Glutamatergic neuron (in vitro differentiated cells): Measurements from ENCODE around the gene NRG3. TPM values are rescaled to one million over a fixed set of nuclear protein-coding genes. Genes with fewer than 3 reads are reported as not detected.
A peak's percentile ranks its signal among the peaks of the same experiment; 100 is the strongest.

Experiments
- DNase-seq: peaks from one replicate; pipeline ENCODE4 v3.0.0; 2022
- H3K27ac Mint-ChIP-seq: one replicate; pipeline ENCODE4 v1.8.0; 2020; ENCODE audit warnings: mild to moderate bottlenecking, mixed read lengths, inconsistent platforms; ENCODE audit not compliant: unreplicated experiment
- H3K27me3 Mint-ChIP-seq: one replicate; pipeline ENCODE4 v1.8.0; 2020; ENCODE audit warnings: mild to moderate bottlenecking, moderate library complexity, mixed read lengths, inconsistent platforms; ENCODE audit not compliant: unreplicated experiment
- H3K36me3 Mint-ChIP-seq: one replicate; pipeline ENCODE4 v1.8.0; 2020; ENCODE audit warnings: mild to moderate bottlenecking, mixed read lengths, inconsistent platforms; ENCODE audit not compliant: unreplicated experiment
- H3K4me1 Mint-ChIP-seq: one replicate; pipeline ENCODE4 v1.8.0; 2020; ENCODE audit warnings: mild to moderate bottlenecking, low read depth, mixed read lengths, inconsistent platforms; ENCODE audit not compliant: unreplicated experiment
- H3K4me3 Mint-ChIP-seq: one replicate; pipeline ENCODE4 v1.8.0; 2020; ENCODE audit warnings: mild to moderate bottlenecking, mixed read lengths, inconsistent platforms; ENCODE audit not compliant: unreplicated experiment
- H3K9me3 Mint-ChIP-seq: one replicate; pipeline ENCODE4 v1.8.0; 2020; ENCODE audit warnings: mild to moderate bottlenecking, moderate library complexity, mixed read lengths, inconsistent platforms; ENCODE audit not compliant: unreplicated experiment
- total RNA-seq: library from RNA; stranded (reverse); fragmentation: NEBNext Ultra II Directional; extraction: Animal tissue kit (Norgen Biotek cat#: 25700); gene quantifications from one replicate; pipeline ENCODE4 v1.2.1, GENCODE V29; 2021; ENCODE audit not compliant: unreplicated experiment
- TF ChIP-seq, protein P1 (sequence below): fragments of 200-600 bp; sonication (generic); IDR thresholded peaks from one replicate; pipeline ENCODE4 v1.5.0; 2021; ENCODE audit not compliant: partially characterized antibody, unreplicated experiment

NRG3 gene
- total RNA-seq, 1 donor from 2014 or later: 3.2 TPM

- no peak overlapping the region for H3K27ac Mint-ChIP-seq
- peaks cover 5% of the 10 kb centered on the region for H3K9me3 Mint-ChIP-seq
- H3K36me3 Mint-ChIP-seq: peaks cover 5% of the 10 kb centered on the region
- H3K27me3 Mint-ChIP-seq: peaks cover 22% of the 10 kb centered on the region
- TF ChIP-seq, protein P1, sequence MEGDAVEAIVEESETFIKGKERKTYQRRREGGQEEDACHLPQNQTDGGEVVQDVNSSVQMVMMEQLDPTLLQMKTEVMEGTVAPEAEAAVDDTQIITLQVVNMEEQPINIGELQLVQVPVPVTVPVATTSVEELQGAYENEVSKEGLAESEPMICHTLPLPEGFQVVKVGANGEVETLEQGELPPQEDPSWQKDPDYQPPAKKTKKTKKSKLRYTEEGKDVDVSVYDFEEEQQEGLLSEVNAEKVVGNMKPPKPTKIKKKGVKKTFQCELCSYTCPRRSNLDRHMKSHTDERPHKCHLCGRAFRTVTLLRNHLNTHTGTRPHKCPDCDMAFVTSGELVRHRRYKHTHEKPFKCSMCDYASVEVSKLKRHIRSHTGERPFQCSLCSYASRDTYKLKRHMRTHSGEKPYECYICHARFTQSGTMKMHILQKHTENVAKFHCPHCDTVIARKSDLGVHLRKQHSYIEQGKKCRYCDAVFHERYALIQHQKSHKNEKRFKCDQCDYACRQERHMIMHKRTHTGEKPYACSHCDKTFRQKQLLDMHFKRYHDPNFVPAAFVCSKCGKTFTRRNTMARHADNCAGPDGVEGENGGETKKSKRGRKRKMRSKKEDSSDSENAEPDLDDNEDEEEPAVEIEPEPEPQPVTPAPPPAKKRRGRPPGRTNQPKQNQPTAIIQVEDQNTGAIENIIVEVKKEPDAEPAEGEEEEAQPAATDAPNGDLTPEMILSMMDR: no peak
- no peak for DNase-seq
- H3K4me1 Mint-ChIP-seq: peaks cover 8% of the 10 kb centered on the region
- H3K4me3 Mint-ChIP-seq: peak overlapping the region; percentile 91
These were observed 2.6 kb downstream of the NRG3 start for GRCh38 chr10:81877596-81877995.

- H3K36me3 Mint-ChIP-seq: no peaks in the 10 kb centered on the region
- TF ChIP-seq, protein P1: no peak
- H3K27ac Mint-ChIP-seq: no peak overlapping the region
- H3K4me1 Mint-ChIP-seq: peaks cover 3% of the 10 kb centered on the region
- H3K27me3 Mint-ChIP-seq: peaks cover 8% of the 10 kb centered on the region
- H3K4me3 Mint-ChIP-seq: no peak overlapping the region
- no peak for DNase-seq
- H3K9me3 Mint-ChIP-seq: no peaks in the 10 kb centered on the region
These were observed 7.0 kb downstream of the NRG3 start for GRCh38 chr10:81882011-81882410.

DNA sequence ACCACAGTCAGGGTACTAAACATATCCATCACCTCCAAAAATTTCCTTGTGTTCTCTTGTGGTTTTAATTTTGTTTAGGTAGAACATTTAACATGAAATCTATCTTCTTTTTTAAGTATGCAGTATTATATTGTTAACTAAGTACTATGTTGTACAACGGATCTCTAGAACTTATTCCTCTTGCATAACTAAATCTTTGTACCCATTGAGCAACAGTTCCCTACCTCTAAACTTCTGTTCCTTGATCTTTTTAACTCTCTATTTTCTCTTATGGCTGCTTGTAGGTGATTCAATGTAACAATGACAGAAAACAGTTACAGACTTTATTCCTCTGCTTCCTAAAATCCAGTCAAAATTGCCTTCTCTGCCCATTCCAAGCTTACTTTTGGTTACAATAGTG, 9.9 kb downstream of the NRG3 start:
- TF ChIP-seq, protein P1: no peak
- peaks cover 5% of the 10 kb centered on the region for H3K27me3 Mint-ChIP-seq
- no peaks in the 10 kb centered on the region for H3K4me1 Mint-ChIP-seq
- no peak overlapping the region for H3K4me3 Mint-ChIP-seq
- H3K9me3 Mint-ChIP-seq: no peaks in the 10 kb centered on the region
- no peaks in the 10 kb centered on the region for H3K36me3 Mint-ChIP-seq
- DNase-seq: no peak
- H3K27ac Mint-ChIP-seq: no peak overlapping the region

GRCh38 chr10:81885491-81885890, 10.5 kb downstream of the NRG3 start:
- TF ChIP-seq, protein P1: no peak

GRCh38 chr10:81886939-81887338, 11.9 kb downstream of the NRG3 start:
- TF ChIP-seq, protein P1: no peak
- Mint-ChIP-seq H3K9me3 (no peaks in the 10 kb centered on the region), H3K36me3 (no peaks in the 10 kb centered on the region), H3K4me1 (no peaks in the 10 kb centered on the region), H3K27me3 (no peaks in the 10 kb centered on the region), H3K27ac (no peak overlapping the region), H3K4me3 (no peak overlapping the region)
- DNase-seq: no peak

More at GRCh38 chr10:81885491-81885890, 10.5 kb downstream of the NRG3 start:
- H3K27ac Mint-ChIP-seq: no peak overlapping the region
- H3K9me3 Mint-ChIP-seq: no peaks in the 10 kb centered on the region
- H3K27me3 Mint-ChIP-seq: peaks cover 4% of the 10 kb centered on the region
- H3K4me1 Mint-ChIP-seq: no peaks in the 10 kb centered on the region
- no peak for DNase-seq
- no peaks in the 10 kb centered on the region for H3K36me3 Mint-ChIP-seq
- no peak overlapping the region for H3K4me3 Mint-ChIP-seq
